ENCODE data around the gene MRPS18C.
A peak's percentile ranks its signal among the peaks of the same experiment; 100 is the strongest.

The MRPS18C gene

GRCh38 chr4:83455281-83456183, at the start of gene MRPS18C, which contains the start of gene HELQ:
MRPS18C (plus strand) TSS chr4:83456058; CDS start chr4:83456078, 20 bp downstream.
HELQ (minus strand) TSS chr4:83455823; CDS start chr4:83455693, 130 bp downstream.
- peak within 1 kb of the TSS; percentile 79 to 98 for H3K4me3 ChIP-seq (ENCODE audit: low read depth in 1 of 2, low read length in 2 of 2)

GRCh38 chr4:83408908-83409307, 47.0 kb upstream of the MRPS18C start:
- H3K9me3 ChIP-seq (ENCODE audit: control insufficient read depth in 1 of 2, low read length in 2 of 2), result no peaks in the 10 kb centered on the region
- H3K27ac ChIP-seq (ENCODE audit: low read depth, low read length), result no peak overlapping the region
- no peak overlapping the region for H3K4me3 ChIP-seq (ENCODE audit: low read depth in 1 of 2, low read length in 2 of 2)
- H3K36me3 ChIP-seq (ENCODE audit: control insufficient read depth in 1 of 2, insufficient read depth in 2 of 2, low read length in 2 of 2), result peaks cover 7 to 18% of the 10 kb centered on the region in 2 donors
- H3K9ac ChIP-seq (ENCODE audit: low read depth in 1 of 2, low read length in 2 of 2), result no peak overlapping the region
- H3K27me3 ChIP-seq (ENCODE audit: control insufficient read depth in 1 of 2, insufficient read depth in 2 of 2, low read length in 2 of 2), result no peaks in the 10 kb centered on the region
- no peaks in the 10 kb centered on the region for H3K4me1 ChIP-seq (ENCODE audit: control insufficient read depth in 1 of 2, insufficient read depth in 2 of 2, low read length in 2 of 2)

More at GRCh38 chr4:83455281-83456183, at the start of gene MRPS18C, which contains the start of gene HELQ:
- Histone ChIP-seq H3K4me1 (ENCODE audit: control insufficient read depth in 1 of 2, insufficient read depth in 2 of 2, low read length in 2 of 2) (peaks cover 18 to 30% of the 10 kb centered on the region in 2 donors), H3K9ac (ENCODE audit: low read depth in 1 of 2, low read length in 2 of 2) (peak within 1 kb of the TSS; percentile 96 to 97), H3K9me3 (ENCODE audit: control insufficient read depth in 1 of 2, low read length in 2 of 2) (no peaks in the 10 kb centered on the region), H3K27me3 (ENCODE audit: control insufficient read depth in 1 of 2, insufficient read depth in 2 of 2, low read length in 2 of 2) (no peaks in the 10 kb centered on the region), H3K27ac (ENCODE audit: low read depth, low read length) (peak within 1 kb of the TSS; percentile 92), H3K36me3 (ENCODE audit: control insufficient read depth in 1 of 2, insufficient read depth in 2 of 2, low read length in 2 of 2) (peaks cover 6 to 32% of the 10 kb centered on the region in 2 donors)

- Histone ChIP-seq H3K36me3 (ENCODE audit: control insufficient read depth in 1 of 2, insufficient read depth in 2 of 2, low read length in 2 of 2) (peaks cover 10 to 29% of the 10 kb centered on the region in 2 donors), H3K27me3 (ENCODE audit: control insufficient read depth in 1 of 2, insufficient read depth in 2 of 2, low read length in 2 of 2) (no peaks in the 10 kb centered on the region)
Measured at GRCh38 chr4:83413676-83414075, 42.2 kb upstream of the MRPS18C start.

GRCh38 chr4:83417566-83417965, 38.3 kb upstream of the MRPS18C start:
- H3K36me3 ChIP-seq (ENCODE audit: control insufficient read depth in 1 of 2, insufficient read depth in 2 of 2, low read length in 2 of 2), result peaks cover 20 to 24% of the 10 kb centered on the region in 2 donors

More at GRCh38 chr4:83413676-83414075, 42.2 kb upstream of the MRPS18C start:
- no peaks in the 10 kb centered on the region for H3K4me1 ChIP-seq (ENCODE audit: control insufficient read depth in 1 of 2, insufficient read depth in 2 of 2, low read length in 2 of 2)
- no peak overlapping the region for H3K4me3 ChIP-seq (ENCODE audit: low read depth in 1 of 2, low read length in 2 of 2)
- H3K27ac ChIP-seq (ENCODE audit: low read depth, low read length), result no peak overlapping the region
- no peak overlapping the region for H3K9ac ChIP-seq (ENCODE audit: low read depth in 1 of 2, low read length in 2 of 2)
- no peaks in the 10 kb centered on the region for H3K9me3 ChIP-seq (ENCODE audit: control insufficient read depth in 1 of 2, low read length in 2 of 2)

GRCh38 chr4:83418211-83418610, 37.6 kb upstream of the MRPS18C start:
- Histone ChIP-seq H3K36me3 (ENCODE audit: control insufficient read depth in 1 of 2, insufficient read depth in 2 of 2, low read length in 2 of 2) (peaks cover 20 to 25% of the 10 kb centered on the region in 2 donors), H3K9ac (ENCODE audit: low read depth in 1 of 2, low read length in 2 of 2) (no peak overlapping the region), H3K27me3 (ENCODE audit: control insufficient read depth in 1 of 2, insufficient read depth in 2 of 2, low read length in 2 of 2) (no peaks in the 10 kb centered on the region), H3K27ac (ENCODE audit: low read depth, low read length) (no peak overlapping the region), H3K4me1 (ENCODE audit: control insufficient read depth in 1 of 2, insufficient read depth in 2 of 2, low read length in 2 of 2) (no peaks in the 10 kb centered on the region), H3K4me3 (ENCODE audit: low read depth in 1 of 2, low read length in 2 of 2) (no peak overlapping the region), H3K9me3 (ENCODE audit: control insufficient read depth in 1 of 2, low read length in 2 of 2) (no peaks in the 10 kb centered on the region)

More at GRCh38 chr4:83417566-83417965, 38.3 kb upstream of the MRPS18C start:
- Histone ChIP-seq H3K9ac (ENCODE audit: low read depth in 1 of 2, low read length in 2 of 2) (no peak overlapping the region), H3K4me1 (ENCODE audit: control insufficient read depth in 1 of 2, insufficient read depth in 2 of 2, low read length in 2 of 2) (no peaks in the 10 kb centered on the region), H3K27me3 (ENCODE audit: control insufficient read depth in 1 of 2, insufficient read depth in 2 of 2, low read length in 2 of 2) (no peaks in the 10 kb centered on the region), H3K4me3 (ENCODE audit: low read depth in 1 of 2, low read length in 2 of 2) (no peak overlapping the region), H3K9me3 (ENCODE audit: control insufficient read depth in 1 of 2, low read length in 2 of 2) (no peaks in the 10 kb centered on the region), H3K27ac (ENCODE audit: low read depth, low read length) (no peak overlapping the region)

- Histone ChIP-seq H3K9ac (ENCODE audit: low read depth in 1 of 2, low read length in 2 of 2) (no peak overlapping the region), H3K9me3 (ENCODE audit: control insufficient read depth in 1 of 2, low read length in 2 of 2) (no peaks in the 10 kb centered on the region), H3K36me3 (ENCODE audit: control insufficient read depth in 1 of 2, insufficient read depth in 2 of 2, low read length in 2 of 2) (peaks cover 0 to 25% of the 10 kb centered on the region in 2 donors), H3K27me3 (ENCODE audit: control insufficient read depth in 1 of 2, insufficient read depth in 2 of 2, low read length in 2 of 2) (no peaks in the 10 kb centered on the region), H3K4me3 (ENCODE audit: low read depth in 1 of 2, low read length in 2 of 2) (no peak overlapping the region), H3K4me1 (ENCODE audit: control insufficient read depth in 1 of 2, insufficient read depth in 2 of 2, low read length in 2 of 2) (no peaks in the 10 kb centered on the region), H3K27ac (ENCODE audit: low read depth, low read length) (no peak overlapping the region)
Measured at GRCh38 chr4:83431200-83431599, 24.7 kb upstream of the MRPS18C start.

GRCh38 chr4:83436680-83437079, 19.2 kb upstream of the MRPS18C start:
- peaks cover 0 to 20% of the 10 kb centered on the region in 2 donors for H3K36me3 ChIP-seq (ENCODE audit: control insufficient read depth in 1 of 2, insufficient read depth in 2 of 2, low read length in 2 of 2)
- no peak overlapping the region for H3K9ac ChIP-seq (ENCODE audit: low read depth in 1 of 2, low read length in 2 of 2)
- no peak overlapping the region for H3K4me3 ChIP-seq (ENCODE audit: low read depth in 1 of 2, low read length in 2 of 2)
- no peaks in the 10 kb centered on the region for H3K27me3 ChIP-seq (ENCODE audit: control insufficient read depth in 1 of 2, insufficient read depth in 2 of 2, low read length in 2 of 2)
- no peaks in the 10 kb centered on the region for H3K4me1 ChIP-seq (ENCODE audit: control insufficient read depth in 1 of 2, insufficient read depth in 2 of 2, low read length in 2 of 2)
- no peak overlapping the region for H3K27ac ChIP-seq (ENCODE audit: low read depth, low read length)
- H3K9me3 ChIP-seq (ENCODE audit: control insufficient read depth in 1 of 2, low read length in 2 of 2), result no peaks in the 10 kb centered on the region

GRCh38 chr4:83438719-83439118, 17.1 kb upstream of the MRPS18C start:
- Histone ChIP-seq H3K9ac (ENCODE audit: low read depth in 1 of 2, low read length in 2 of 2) (no peak overlapping the region), H3K27ac (ENCODE audit: low read depth, low read length) (no peak overlapping the region), H3K4me3 (ENCODE audit: low read depth in 1 of 2, low read length in 2 of 2) (no peak overlapping the region), H3K9me3 (ENCODE audit: control insufficient read depth in 1 of 2, low read length in 2 of 2) (no peaks in the 10 kb centered on the region), H3K4me1 (ENCODE audit: control insufficient read depth in 1 of 2, insufficient read depth in 2 of 2, low read length in 2 of 2) (no peaks in the 10 kb centered on the region), H3K36me3 (ENCODE audit: control insufficient read depth in 1 of 2, insufficient read depth in 2 of 2, low read length in 2 of 2) (peaks cover 0 to 24% of the 10 kb centered on the region in 2 donors), H3K27me3 (ENCODE audit: control insufficient read depth in 1 of 2, insufficient read depth in 2 of 2, low read length in 2 of 2) (no peaks in the 10 kb centered on the region)

- H3K27ac ChIP-seq (ENCODE audit: low read depth, low read length), result no peak overlapping the region
- peaks cover 0 to 32% of the 10 kb centered on the region in 2 donors for H3K36me3 ChIP-seq (ENCODE audit: control insufficient read depth in 1 of 2, insufficient read depth in 2 of 2, low read length in 2 of 2)
- H3K9ac ChIP-seq (ENCODE audit: low read depth in 1 of 2, low read length in 2 of 2), result no peak overlapping the region
- no peak overlapping the region for H3K4me3 ChIP-seq (ENCODE audit: low read depth in 1 of 2, low read length in 2 of 2)
- no peaks in the 10 kb centered on the region for H3K27me3 ChIP-seq (ENCODE audit: control insufficient read depth in 1 of 2, insufficient read depth in 2 of 2, low read length in 2 of 2)
- no peaks in the 10 kb centered on the region for H3K4me1 ChIP-seq (ENCODE audit: control insufficient read depth in 1 of 2, insufficient read depth in 2 of 2, low read length in 2 of 2)
- H3K9me3 ChIP-seq (ENCODE audit: control insufficient read depth in 1 of 2, low read length in 2 of 2), result no peaks in the 10 kb centered on the region
Measured at GRCh38 chr4:83440148-83440814, 15.6 kb upstream of the MRPS18C start.

- no peak overlapping the region for H3K27ac ChIP-seq (ENCODE audit: low read depth, low read length)
- no peaks in the 10 kb centered on the region for H3K27me3 ChIP-seq (ENCODE audit: control insufficient read depth in 1 of 2, insufficient read depth in 2 of 2, low read length in 2 of 2)
- peaks cover 0 to 32% of the 10 kb centered on the region in 2 donors for H3K36me3 ChIP-seq (ENCODE audit: control insufficient read depth in 1 of 2, insufficient read depth in 2 of 2, low read length in 2 of 2)
- no peak overlapping the region for H3K9ac ChIP-seq (ENCODE audit: low read depth in 1 of 2, low read length in 2 of 2)
- H3K4me1 ChIP-seq (ENCODE audit: control insufficient read depth in 1 of 2, insufficient read depth in 2 of 2, low read length in 2 of 2), result no peaks in the 10 kb centered on the region
- H3K4me3 ChIP-seq (ENCODE audit: low read depth in 1 of 2, low read length in 2 of 2), result no peak overlapping the region
- H3K9me3 ChIP-seq (ENCODE audit: control insufficient read depth in 1 of 2, low read length in 2 of 2), result no peaks in the 10 kb centered on the region
Measured at GRCh38 chr4:83440899-83441298, 15.0 kb upstream of the MRPS18C start.
